Neural progenitor cell (in vitro differentiated cells): ENCODE measurements around the gene PCGF5. TPM values are rescaled to one million over a fixed set of nuclear protein-coding genes. Genes with fewer than 3 reads are reported as not detected.

Source experiments
- DNase-seq: peaks from one replicate; pipeline ENCODE4 v3.0.0-alpha.2; 2016; ENCODE audit warnings: low spot score
- H2AFZ ChIP-seq: fragments of 200-600 bp; sonication (generic); replicated peaks from 2 replicates; pipeline ENCODE4 v1.6.1; 2016; ENCODE audit warnings: antibody characterized with exemption
- H3F3A ChIP-seq: fragments of 200-600 bp; sonication (generic); 2 replicates; pipeline ENCODE4 v1.6.1; 2016; ENCODE audit warnings: antibody characterized with exemption, low read depth
- H3K27ac ChIP-seq: fragments of 200-600 bp; sonication (generic); 2 replicates; pipeline ENCODE4 v1.5.1; 2016; ENCODE audit warnings: mild to moderate bottlenecking
- H3K27me3 ChIP-seq: fragments of 200-600 bp; sonication (generic); 2 replicates; pipeline ENCODE4 v1.6.1; 2016; ENCODE audit warnings: mild to moderate bottlenecking, moderate library complexity
- H3K36me3 ChIP-seq: fragments of 200-600 bp; sonication (generic); 2 replicates; pipeline ENCODE4 v1.5.1; 2016
- H3K4me1 ChIP-seq: fragments of 200-600 bp; sonication (generic); 2 replicates; pipeline ENCODE4 v1.6.1; 2016; ENCODE audit warnings: mixed run types
- H3K4me2 ChIP-seq: fragments of 200-600 bp; sonication (generic); 2 replicates; pipeline ENCODE4 v1.6.1; 2016
- H3K4me3 ChIP-seq: fragments of 200-600 bp; sonication (generic); 2 replicates; pipeline ENCODE4 v1.5.1; 2016
- H3K79me2 ChIP-seq: fragments of 200-600 bp; sonication (generic); 2 replicates; pipeline ENCODE4 v1.6.1; 2016; ENCODE audit warnings: low read depth
- H3K9ac ChIP-seq: fragments of 200-600 bp; sonication (generic); 2 replicates; pipeline ENCODE4 v1.6.1; 2016
- H3K9me3 ChIP-seq: fragments of 200-600 bp; sonication (generic); 2 replicates; pipeline ENCODE4 v1.5.1; 2016; ENCODE audit warnings: low read depth
- H4K20me1 ChIP-seq: fragments of 200-600 bp; sonication (generic); 2 replicates; pipeline ENCODE4 v1.6.1; 2016; ENCODE audit warnings: low read depth
- H3K27ac Mint-ChIP-seq: 3 replicates; pipeline ENCODE4 v1.8.0; 2021; ENCODE audit warnings: mixed read lengths
- H3K27me3 Mint-ChIP-seq: 2 replicates; pipeline ENCODE4 v1.8.0; 2022; ENCODE audit warnings: low read depth, mild to moderate bottlenecking, inconsistent platforms, moderate library complexity, mixed read lengths; ENCODE audit not compliant: insufficient read depth
- H3K36me3 Mint-ChIP-seq: 3 replicates; pipeline ENCODE4 v1.8.0; 2021; ENCODE audit warnings: mixed read lengths
- H3K4me1 Mint-ChIP-seq: 3 replicates; pipeline ENCODE4 v1.8.0; 2021; ENCODE audit warnings: mixed read lengths
- H3K4me3 Mint-ChIP-seq: 3 replicates; pipeline ENCODE4 v1.8.0; 2021; ENCODE audit warnings: mild to moderate bottlenecking, moderate library complexity, mixed read lengths
- H3K9me3 Mint-ChIP-seq: 3 replicates; pipeline ENCODE4 v1.8.0; 2020; ENCODE audit warnings: mixed read lengths
- EZH2 ChIP-seq: fragments of 200-600 bp; sonication (generic); IDR thresholded peaks from 2 replicates; pipeline ENCODE4 v1.6.1; 2017; ENCODE audit warnings: antibody characterized with exemption, mild to moderate bottlenecking, moderate library complexity
- EZH2phosphoT487 ChIP-seq: fragments of 200-600 bp; sonication (generic); IDR thresholded peaks from 2 replicates; pipeline ENCODE4 v1.6.1; 2017; ENCODE audit warnings: antibody characterized with exemption
- total RNA-seq: library from RNA; depleted of rRNA; stranded (reverse); fragments of >200 nt; gene quantifications from 2 replicates; pipeline ENCODE4 v1.2.3, GENCODE V29; 2015; ENCODE audit warnings: low replicate concordance
- TF ChIP-seq, protein P1 (sequence below): fragments of 200-600 bp; sonication (generic); IDR thresholded peaks from 2 replicates; pipeline ENCODE4 v1.5.1; 2017; ENCODE audit warnings: antibody characterized with exemption, mild to moderate bottlenecking

PCGF5 gene
- total RNA-seq, 1 donor from 2014 or later: 6.1 TPM

GRCh38 chr10:91190388-91190870 is 30.0 kb upstream of the PCGF5 start:
- no peaks in the 10 kb centered on the region for H3K9me3 ChIP-seq
- H3K9me3 Mint-ChIP-seq: no peaks in the 10 kb centered on the region
- H3K27ac Mint-ChIP-seq: no peak overlapping the region
- H3F3A ChIP-seq: no peaks in the 10 kb centered on the region
- H2AFZ ChIP-seq: no peak overlapping the region
- no peaks in the 10 kb centered on the region for H3K79me2 ChIP-seq
- no peak overlapping the region for H3K4me3 ChIP-seq
- DNase-seq: no peak
- no peak overlapping the region for H3K4me3 Mint-ChIP-seq
- no peaks in the 10 kb centered on the region for H3K4me1 ChIP-seq
- H3K27me3 ChIP-seq: no peaks in the 10 kb centered on the region
- no peaks in the 10 kb centered on the region for H3K4me1 Mint-ChIP-seq
- no peak overlapping the region for H3K9ac ChIP-seq
- H3K27ac ChIP-seq: no peak overlapping the region
- H3K36me3 ChIP-seq: no peaks in the 10 kb centered on the region
- no peak overlapping the region for H3K4me2 ChIP-seq
- peaks cover 4% of the 10 kb centered on the region for H3K36me3 Mint-ChIP-seq
- TF ChIP-seq EZH2phosphoT487: no peak
- no peak for TF ChIP-seq EZH2
- TF ChIP-seq, protein P1, sequence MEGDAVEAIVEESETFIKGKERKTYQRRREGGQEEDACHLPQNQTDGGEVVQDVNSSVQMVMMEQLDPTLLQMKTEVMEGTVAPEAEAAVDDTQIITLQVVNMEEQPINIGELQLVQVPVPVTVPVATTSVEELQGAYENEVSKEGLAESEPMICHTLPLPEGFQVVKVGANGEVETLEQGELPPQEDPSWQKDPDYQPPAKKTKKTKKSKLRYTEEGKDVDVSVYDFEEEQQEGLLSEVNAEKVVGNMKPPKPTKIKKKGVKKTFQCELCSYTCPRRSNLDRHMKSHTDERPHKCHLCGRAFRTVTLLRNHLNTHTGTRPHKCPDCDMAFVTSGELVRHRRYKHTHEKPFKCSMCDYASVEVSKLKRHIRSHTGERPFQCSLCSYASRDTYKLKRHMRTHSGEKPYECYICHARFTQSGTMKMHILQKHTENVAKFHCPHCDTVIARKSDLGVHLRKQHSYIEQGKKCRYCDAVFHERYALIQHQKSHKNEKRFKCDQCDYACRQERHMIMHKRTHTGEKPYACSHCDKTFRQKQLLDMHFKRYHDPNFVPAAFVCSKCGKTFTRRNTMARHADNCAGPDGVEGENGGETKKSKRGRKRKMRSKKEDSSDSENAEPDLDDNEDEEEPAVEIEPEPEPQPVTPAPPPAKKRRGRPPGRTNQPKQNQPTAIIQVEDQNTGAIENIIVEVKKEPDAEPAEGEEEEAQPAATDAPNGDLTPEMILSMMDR: no peak
- no peaks in the 10 kb centered on the region for H3K27me3 Mint-ChIP-seq
- no peaks in the 10 kb centered on the region for H4K20me1 ChIP-seq

DNA sequence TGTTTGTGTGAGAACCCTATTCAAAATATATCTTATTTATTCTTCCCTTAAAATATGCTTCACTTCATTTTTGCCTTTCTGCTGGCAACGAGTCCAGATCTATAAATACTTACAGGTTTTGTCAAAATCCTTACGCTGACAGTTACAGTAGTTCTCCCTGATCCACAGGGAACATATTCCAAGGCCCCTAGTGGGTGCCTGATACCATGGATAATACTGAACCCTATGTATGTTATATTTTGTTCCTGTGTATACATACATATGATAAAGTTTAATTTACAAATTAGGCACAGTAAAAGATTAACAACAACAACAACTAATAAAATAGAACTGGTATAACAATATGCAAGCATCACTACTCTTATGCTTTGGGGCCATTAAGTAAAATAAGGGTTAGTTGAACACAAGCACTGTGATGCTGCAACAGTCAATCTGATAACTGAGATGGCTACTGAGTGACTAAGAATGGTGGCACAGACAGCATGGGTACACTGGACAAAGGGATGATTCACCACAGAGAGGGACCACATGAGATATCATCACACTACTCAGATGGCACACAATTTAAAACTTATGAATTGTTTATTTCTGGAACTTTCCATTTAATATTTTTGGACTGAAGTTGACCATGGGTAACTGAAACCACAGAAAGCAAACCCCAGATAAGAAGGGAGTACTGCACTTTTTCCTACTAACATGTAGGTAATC is 29.4 kb upstream of the PCGF5 start:
- no peaks in the 10 kb centered on the region for H3K9me3 ChIP-seq
- no peak overlapping the region for H3K4me3 ChIP-seq
- Mint-ChIP-seq H3K27me3 (no peaks in the 10 kb centered on the region), H3K36me3 (peaks cover 4% of the 10 kb centered on the region), H3K27ac (no peak overlapping the region), H3K4me1 (no peaks in the 10 kb centered on the region), H3K4me3 (no peak overlapping the region), H3K9me3 (no peaks in the 10 kb centered on the region)
- TF ChIP-seq EZH2phosphoT487 (no peak), EZH2 (no peak)
- TF ChIP-seq, protein P1: no peak
- no peaks in the 10 kb centered on the region for H3F3A ChIP-seq
- H4K20me1 ChIP-seq: no peaks in the 10 kb centered on the region
- no peaks in the 10 kb centered on the region for H3K4me1 ChIP-seq
- DNase-seq: no peak
- H3K9ac ChIP-seq: no peak overlapping the region
- H2AFZ ChIP-seq: no peak overlapping the region
- H3K27ac ChIP-seq: no peak overlapping the region
- no peaks in the 10 kb centered on the region for H3K27me3 ChIP-seq
- H3K36me3 ChIP-seq: no peaks in the 10 kb centered on the region
- H3K79me2 ChIP-seq: no peaks in the 10 kb centered on the region
- H3K4me2 ChIP-seq: no peak overlapping the region

DNA sequence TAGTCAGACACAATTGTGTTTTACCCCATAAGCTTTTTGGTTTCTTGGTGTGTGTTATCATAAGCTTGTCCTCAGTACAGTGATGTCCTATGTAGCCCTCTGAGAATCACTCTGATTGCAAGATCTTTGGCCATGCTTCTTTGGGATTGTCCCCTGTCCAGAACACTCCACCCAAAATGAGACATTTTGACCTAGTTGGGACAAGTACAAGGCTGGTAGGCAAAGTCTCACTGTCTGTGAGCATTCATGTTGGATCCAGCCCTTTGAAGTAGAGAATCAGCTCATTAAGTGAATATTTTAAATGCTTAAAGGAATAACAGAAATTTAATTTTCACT is 28.9 kb upstream of the PCGF5 start:
- Histone ChIP-seq H3K79me2 (no peaks in the 10 kb centered on the region), H3K4me2 (no peak overlapping the region)

More for the DNA sequence above, 28.9 kb upstream of the PCGF5 start:
- H3K27me3 ChIP-seq: no peaks in the 10 kb centered on the region
- H3K9me3 ChIP-seq: no peaks in the 10 kb centered on the region
- TF ChIP-seq EZH2: no peak
- TF ChIP-seq, protein P1: no peak
- no peak for TF ChIP-seq EZH2phosphoT487
- no peak overlapping the region for H3K4me3 Mint-ChIP-seq
- H3K4me1 Mint-ChIP-seq: peaks cover 3% of the 10 kb centered on the region
- no peak overlapping the region for H3K4me3 ChIP-seq
- H4K20me1 ChIP-seq: no peaks in the 10 kb centered on the region
- no peak overlapping the region for H3K27ac Mint-ChIP-seq
- H3K36me3 ChIP-seq: no peaks in the 10 kb centered on the region
- H3F3A ChIP-seq: no peaks in the 10 kb centered on the region
- no peak for DNase-seq
- peaks cover 4% of the 10 kb centered on the region for H3K36me3 Mint-ChIP-seq
- H3K27me3 Mint-ChIP-seq: no peaks in the 10 kb centered on the region
- H3K9ac ChIP-seq: no peak overlapping the region
- no peak overlapping the region for H3K27ac ChIP-seq
- no peaks in the 10 kb centered on the region for H3K9me3 Mint-ChIP-seq
- H3K4me1 ChIP-seq: no peaks in the 10 kb centered on the region
- H2AFZ ChIP-seq: no peak overlapping the region
